HG02973 (cell line): ENCODE data around the gene KLHL17.

ENCODE experiments used
- ATAC-seq: cut with Tn5 transposase; IDR thresholded peaks from one replicate; pipeline ENCODE4 v1.9.1; 2021; ENCODE audit warnings: moderate library complexity; ENCODE audit not compliant: unreplicated experiment

KLHL17 gene

DNA sequence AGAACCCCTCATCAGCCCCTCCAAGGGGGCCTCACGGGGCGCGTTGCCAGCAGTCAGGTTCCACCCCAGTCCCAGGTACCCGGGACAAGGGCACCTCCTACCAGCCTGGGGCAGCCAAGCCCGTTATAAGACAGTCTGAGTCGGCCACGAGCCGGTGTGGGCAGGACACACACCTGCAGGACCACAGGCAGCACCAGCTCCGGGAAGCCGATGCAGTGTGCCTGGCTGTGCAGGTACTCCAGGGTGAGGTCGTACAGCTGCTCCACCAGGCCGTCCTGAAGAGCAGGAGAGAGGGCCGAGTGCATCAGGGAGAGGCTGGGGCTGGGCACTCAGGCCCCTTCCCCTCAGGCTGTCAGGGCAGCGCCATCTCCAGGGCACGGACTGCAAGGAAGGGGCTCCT, 12.4 kb upstream of the KLHL17 start:
- no peak for ATAC-seq

DNA sequence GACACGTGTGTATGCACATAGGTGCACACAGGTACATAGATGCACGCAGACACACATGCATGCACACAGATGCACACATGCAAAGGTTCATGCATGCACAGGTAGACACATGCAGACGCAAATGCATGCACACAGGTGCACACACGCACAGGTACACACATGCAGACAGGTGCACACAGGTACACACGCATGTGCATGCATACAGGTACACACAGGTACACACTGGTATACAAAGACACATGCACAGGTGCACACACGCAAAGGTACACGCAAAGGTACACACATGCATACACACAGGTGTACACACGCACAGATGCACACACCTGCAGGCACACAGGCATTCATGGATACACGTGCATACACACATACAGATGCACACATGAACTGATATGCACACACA, 10.1 kb upstream of the KLHL17 start:
- no peak for ATAC-seq

DNA sequence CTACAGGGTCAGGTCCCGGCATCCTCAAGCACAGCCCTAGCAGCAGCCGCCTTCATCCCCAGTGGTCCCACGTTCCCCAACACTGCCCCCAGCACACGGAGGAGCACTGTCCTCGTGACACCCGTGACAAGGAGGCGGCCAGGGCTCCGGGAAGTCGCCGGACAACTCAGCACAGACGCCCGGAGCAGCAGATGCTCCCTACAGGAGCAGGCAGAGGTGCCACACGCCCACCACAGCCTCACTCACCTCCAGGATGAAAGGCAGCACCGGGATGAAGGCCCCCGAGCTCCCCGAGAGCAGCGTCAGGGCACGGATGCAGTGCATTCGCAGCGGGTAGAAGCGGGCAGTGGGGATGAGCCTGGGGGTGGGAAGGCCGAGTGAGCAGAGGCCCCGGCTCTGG, 9.5 kb upstream of the KLHL17 start:
- ATAC-seq: no peak

DNA sequence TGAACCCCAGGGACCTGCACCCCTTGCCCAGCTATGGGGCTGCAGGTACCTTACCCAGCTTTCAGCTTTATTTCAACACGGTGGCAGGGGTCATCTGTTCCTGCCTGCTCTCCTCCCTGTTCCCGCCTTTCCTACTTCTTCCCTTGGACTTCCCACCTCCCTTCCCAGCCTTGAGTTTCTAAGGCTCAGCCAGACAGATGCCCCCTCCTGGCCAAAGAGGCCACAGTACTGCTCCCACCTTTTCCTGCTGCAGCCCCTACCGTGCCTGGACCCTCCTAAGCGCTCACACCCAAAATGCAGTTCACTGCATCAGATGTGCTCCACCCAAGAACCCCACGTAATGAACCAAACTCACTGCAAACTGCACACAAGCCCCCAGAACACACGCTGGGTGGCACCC, 9.0 kb upstream of the KLHL17 start:
- ATAC-seq: no peak

DNA sequence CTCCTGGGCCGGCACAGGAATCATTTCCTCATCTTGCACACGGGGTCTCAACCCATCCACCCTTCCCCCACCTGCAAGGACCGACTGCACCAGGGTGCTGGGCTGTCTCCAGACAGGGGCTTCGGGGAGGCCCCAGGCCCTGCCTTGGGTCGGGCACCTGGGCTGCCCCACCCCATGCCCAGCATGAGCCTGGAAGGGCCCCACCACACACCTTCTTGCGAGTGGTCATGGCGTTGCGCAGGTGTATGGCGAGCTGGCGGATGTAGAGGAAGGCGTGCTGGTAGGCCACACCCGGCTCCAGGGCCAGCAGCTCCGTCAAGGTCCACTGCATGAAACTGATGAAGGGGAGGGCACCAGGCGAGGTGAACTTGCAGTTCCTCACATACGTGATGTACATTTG, 8.2 kb upstream of the KLHL17 start:
- ATAC-seq: no peak

DNA sequence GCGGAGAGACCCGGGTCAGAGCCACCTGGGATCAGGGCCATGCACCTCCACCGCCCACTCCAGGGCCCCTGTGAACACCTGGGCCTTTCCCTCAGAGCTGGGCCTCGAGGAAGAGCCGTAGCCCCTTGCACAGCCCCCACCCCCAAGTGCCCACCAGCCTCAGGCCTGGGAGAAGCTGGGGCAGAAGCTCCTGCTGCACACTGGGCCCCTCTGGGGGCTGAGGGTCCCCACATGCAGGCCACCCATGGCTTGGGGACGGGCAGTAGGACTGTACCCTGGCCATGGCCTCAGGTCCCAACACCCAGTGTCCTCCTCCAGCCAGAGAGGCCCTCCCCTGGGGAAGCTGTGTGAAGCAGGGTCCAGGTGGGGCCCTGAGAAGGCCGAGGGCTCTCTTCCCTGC, 7.8 kb upstream of the KLHL17 start:
- no peak for ATAC-seq

DNA sequence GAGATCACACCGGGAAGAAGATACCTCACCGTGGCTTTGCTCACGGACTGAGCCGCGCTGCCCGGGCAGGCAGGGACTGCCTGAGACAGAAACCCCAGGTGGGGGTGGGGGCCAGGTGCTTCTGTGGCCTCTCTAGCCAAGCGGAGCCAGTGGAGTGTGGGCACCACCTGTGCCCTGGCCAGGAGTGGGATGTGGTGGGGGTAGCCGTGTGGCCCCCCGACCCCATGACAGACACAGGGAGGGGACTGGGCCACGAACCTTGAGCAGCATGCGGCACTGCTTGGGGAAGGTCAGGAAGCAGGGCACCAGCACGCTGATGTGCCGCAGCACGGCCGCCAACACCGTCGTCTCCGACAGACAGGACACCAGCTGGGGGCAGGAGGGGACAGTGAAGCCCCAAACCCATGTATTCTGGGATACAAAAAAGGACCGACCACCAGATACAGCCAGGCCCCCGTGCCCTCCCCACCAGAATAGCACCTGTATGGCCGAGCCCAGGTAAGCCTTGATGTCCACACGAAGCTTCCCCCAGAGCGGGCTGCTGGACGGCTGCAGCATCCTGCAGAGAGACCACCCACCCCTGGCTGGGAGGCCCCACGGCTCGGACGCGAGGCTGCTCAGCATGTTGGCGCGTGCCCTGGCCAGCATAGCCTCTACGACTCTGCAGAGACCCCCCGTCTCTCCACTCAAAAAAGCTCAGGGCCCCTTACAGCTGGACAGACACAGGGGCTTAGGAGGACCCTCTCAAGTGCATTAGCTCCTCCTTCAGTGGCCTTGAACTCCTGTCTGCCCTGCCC, 6.7 kb upstream of the KLHL17 start:
- no peak for ATAC-seq

DNA sequence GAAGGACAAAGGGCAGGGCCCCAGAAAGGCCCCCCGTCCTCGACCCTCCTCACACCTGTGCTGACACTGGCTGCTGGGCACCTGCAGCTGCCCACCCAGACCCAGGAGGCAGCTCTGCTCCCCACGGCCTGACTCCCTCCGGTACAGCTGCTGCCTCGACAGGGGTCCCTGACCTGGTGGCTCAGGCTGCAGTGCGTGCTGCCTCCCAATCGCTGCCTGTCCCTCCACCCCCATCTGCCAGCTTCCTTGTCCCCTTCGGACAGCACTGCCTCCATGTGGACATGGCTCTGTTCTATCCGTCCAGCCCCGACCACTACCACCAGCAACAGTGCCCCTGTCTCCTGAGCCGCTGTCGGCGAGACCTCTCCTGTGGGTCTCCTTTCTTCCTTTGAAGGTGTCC, 5.5 kb upstream of the KLHL17 start:
- ATAC-seq: no peak

DNA sequence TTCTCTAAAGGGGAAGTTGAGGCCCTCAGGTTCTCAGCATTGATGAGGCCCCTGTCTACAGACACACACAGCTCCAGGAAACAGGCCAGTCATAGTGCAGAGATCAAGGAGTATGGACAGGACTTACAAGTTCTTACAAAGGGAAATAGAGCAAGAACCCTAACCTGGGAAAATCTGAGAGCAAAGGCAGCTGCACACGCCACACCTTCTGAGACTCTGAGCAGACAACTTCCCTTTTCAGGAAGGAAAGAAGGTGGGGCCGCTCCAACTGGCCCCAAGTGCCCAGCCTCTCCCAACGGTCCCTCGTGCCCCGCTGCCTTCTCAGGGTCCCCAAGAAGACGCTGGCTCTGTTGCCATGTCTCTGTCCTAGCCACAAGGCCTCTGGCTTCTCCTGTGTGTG, 4.9 kb upstream of the KLHL17 start:
- no peak for ATAC-seq

DNA sequence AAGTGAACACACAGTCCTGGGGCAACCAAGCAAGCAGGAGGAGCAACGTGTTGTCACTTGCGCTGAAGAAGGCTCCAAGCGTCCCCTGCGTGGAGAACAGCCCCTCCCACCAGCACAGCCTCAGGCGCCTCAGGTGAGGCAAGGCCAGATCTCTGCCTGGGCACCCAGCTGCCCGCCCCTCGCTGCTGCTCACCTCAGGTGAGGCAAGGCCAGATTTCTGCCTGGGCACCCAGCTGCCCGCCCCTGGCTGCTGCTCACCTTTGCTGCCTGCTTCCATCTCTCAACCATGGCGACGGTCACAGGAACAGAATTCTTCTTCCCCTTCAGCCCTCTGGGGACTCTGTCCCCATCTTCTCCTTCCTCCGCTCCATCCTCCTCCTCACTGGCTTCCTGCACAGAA, 3.7 kb upstream of the KLHL17 start:
- no peak for ATAC-seq

DNA sequence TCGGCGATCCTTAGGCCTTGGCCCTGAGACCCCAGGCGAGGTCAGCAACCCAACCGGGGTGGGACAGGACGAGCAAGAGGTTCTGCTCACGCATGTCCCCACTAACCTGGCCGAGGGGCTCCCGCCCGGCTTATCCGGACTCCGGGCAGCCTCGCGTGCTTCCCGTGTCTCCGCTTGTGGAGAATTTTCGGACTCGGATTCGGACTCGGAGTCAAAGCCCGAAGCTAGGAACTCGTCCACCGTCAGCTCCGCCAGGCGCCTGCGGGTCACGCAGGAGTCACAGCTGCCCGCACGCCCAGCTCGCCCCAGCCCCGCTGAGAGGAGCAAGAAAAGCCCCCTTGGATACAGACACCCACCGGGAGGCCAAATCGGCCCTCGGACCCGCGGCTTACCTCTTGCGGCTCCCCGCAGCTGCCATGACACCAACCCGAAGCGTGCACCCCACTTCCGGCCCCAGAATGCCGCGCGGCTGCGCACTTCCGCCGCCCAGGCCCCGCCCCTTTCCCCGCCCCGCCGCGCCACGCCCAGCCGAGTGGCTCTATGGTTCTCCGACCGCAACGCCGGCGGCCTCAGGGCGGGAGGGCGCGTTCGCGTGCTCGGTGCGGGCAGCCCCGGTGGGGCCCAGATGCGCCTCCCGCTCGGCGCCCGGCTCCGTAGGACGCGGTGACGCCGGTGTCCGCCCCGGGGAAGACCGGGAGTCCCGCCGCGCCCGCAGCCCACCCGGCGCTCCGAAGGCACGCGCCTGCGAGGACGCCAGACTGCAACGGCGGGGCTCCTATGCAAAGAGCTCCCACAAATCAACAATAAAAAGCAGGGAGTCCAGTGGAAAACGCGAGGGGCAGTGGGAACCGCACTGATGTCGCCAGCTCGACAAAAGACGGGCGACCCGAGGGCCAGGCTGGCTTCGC, 1.3 kb upstream of the KLHL17 start, which contains the start of gene NOC2L:
NOC2L (minus strand) TSS at position 434 of the 908 bp plus-strand sequence; CDS start at position 418, 16 bp downstream.
- peak; percentile 49 for ATAC-seq

DNA sequence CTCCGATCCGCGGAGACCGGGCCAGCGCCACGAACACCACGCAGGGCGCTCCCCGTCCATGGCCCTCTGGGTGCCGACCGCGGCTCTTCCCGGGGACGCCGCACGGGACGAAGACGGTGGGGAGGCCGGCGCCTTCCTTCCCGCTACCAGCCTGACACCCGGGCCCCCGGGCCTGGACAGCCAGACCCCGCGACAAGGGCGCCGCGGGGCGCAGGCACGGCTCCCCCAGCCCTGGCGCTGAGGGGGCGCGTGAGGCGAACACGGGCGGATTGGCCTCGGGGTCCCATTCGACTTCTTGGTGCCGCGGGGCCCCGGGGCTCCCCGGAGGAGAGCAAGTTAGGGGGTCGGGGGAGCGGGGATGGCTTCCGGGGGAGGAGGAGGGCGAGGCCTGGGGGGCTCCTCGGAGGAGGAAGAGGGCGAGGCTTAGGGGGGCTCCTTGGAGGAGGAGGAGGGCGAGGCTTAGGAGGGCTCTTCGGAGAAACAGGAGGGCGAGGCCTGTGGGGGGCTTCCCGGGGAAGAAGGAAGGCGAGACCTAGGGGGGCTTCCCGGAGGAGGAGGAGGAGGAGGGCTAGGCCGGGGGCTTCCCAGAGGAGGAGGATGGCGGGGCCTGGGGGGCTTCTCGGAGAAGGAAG, 537 bp upstream of the KLHL17 start:
- ATAC-seq: no peak

DNA sequence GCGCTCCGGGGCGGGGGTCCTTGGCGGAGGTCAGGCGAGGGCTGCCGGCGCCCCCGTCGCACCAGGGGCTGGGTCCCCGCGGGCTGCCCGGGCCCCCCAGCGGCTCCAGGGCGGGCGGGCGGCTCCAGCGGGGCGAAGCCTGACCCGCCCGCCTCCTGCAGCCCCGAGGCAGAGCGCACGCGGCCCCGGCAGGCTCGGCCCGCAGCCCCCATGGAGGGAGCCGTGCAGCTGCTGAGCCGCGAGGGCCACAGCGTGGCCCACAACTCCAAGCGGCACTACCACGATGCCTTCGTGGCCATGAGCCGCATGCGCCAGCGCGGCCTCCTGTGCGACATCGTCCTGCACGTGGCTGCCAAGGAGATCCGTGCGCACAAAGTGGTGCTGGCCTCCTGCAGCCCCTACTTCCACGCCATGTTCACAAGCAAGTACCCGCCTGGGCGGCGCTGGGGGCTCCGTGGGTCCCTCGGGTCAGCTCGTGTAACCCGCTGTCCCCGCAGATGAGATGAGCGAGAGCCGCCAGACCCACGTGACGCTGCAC, 817 bp downstream of the KLHL17 start:
- ATAC-seq: no peak

DNA sequence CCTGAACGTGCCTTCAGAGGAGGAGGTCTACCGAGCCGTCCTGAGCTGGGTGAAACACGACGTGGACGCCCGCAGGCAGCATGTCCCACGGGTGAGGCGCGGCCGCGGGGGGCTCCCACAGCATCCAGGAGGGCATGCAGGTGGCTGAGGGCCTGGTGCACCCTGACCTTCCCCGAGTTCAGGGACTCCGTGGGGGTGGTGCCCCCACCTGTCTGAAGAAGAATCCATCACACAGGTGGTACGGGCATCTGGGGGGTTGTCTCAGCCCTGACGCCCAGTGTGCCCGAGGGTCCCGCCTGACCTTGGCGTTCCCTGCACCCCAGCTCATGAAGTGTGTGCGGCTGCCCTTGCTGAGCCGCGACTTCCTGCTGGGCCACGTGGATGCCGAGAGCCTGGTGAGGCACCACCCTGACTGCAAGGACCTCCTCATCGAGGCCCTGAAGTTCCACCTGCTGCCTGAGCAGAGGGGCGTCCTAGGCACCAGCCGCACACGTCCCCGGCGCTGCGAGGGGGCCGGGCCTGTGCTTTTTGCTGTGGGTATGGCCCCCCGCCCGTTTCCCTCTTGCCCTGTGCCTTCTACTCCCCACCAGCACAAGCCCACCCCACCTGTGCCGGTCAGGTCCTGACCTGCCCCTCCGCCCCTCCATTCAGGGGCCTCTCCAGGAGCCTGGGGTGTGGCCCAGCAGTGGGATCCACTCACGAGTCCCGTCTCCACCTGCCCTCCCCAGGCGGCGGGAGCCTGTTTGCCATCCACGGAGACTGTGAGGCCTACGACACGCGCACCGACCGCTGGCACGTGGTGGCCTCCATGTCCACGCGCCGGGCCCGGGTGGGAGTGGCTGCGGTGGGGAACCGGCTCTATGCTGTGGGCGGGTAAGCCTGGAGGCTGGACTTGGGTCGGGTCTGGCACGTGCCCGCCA, 2.3 kb downstream of the KLHL17 start:
- no peak for ATAC-seq

DNA sequence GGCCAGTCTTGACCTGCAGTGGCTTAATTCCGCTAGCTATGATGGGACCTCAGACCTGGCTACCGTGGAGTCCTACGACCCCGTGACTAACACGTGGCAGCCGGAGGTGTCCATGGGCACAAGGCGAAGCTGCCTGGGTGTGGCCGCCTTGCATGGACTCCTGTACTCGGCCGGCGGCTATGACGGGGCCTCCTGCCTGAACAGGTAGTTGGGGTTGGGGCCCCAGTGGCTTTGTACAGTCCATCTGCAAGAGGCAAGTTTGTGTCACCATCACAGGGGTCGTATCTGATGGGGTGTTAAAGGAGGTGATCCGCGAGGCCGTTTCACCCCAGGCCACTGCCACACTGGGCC, 2.9 kb downstream of the KLHL17 start:
- no peak for ATAC-seq

DNA sequence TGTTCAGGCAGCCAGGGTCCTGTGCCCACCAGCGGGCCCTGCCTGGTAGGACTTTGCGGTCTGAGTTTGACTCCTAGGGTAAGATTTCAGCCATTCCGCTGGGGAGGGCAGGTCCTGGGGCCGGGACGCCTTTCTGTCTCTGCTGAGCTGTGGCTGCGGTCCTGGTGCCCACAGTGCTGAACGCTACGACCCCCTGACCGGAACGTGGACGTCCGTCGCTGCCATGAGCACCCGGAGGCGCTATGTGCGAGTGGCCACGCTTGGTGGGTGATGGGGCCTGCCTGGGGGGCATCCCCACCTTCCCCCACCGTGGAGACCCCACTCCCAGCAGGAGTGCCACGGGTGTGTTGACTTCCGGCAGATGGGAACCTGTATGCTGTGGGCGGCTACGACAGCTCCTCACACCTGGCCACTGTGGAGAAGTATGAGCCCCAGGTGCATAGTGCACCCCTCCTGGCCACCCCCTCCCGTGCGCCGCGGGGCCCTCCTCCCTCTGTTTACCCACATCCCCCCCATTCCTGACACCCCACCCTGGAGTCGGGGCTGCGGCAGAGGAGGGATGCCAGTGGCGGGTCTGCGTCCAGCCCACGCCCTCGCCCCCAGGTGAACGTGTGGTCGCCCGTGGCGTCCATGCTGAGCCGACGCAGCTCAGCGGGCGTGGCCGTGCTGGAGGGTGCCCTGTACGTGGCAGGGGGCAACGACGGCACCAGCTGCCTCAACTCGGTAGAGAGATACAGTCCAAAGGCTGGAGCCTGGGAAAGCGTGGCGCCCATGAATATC, 3.6 kb downstream of the KLHL17 start:
- ATAC-seq: no peak

DNA sequence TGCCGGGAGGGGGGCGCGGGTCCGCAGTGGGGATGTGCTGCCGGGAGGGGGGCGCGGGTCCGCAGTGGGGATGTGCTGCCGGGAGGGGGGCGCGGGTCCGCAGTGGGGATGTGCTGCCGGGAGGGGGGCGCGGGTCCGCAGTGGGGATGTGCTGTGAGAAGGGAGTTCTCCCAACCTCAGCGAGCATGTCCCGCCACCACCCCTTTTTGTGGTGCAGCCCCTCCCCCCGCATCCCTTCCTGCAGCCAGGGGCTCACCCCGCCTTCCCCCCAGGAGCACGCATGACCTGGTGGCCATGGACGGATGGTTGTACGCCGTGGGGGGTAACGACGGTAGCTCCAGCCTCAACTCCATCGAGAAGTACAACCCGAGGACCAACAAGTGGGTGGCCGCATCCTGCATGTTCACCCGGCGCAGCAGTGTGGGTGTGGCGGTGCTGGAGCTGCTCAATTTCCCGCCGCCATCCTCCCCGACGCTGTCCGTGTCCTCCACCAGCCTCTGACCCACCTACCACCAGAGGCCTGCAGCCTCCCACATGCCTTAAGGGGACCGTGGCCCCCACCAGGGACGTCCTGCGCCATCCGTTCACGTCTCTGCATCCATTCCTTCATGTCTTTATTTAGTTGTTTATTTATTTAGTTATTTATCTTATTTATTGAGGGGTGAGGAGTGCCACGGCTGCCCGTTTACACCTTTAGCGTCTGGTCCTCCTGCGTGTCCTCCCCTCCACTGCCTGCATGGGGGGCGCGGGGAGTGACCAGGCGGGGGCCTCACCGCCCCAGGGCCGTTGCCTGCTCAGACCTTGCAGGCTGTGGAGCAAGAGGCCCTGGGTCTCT, 4.5 kb downstream of the KLHL17 start:
- ATAC-seq: no peak

DNA sequence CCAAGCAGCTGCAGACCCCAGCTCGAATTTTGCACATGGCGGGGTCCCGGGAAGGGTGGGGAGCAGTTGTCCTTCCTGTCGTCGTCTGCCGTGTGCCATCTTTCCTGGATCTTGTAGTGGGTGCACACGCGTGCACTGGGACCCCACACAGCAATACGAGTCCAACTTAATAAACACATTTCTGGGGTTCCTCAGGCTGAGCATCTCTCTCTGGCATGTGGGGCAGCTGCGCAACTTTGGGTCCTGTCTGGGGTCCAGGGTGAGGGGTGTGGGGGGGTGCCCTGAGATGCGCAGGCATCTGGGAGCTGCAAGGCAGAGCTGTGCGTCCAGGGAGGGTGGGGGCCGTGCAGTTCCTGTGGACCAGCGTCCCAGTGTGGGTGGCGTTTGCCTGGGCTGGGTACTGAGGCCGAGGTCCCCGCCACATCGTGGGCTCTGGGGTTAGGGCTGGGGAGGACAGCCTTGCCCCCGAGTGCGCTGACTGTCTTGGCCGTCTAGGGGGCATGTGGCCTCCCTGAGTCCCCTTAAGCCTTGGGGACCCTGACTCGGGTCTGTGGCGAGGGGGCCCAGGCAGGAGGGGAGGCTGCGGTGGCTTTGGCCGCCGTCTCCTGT, 5.2 kb downstream of the KLHL17 start:
- ATAC-seq: no peak
